Measurements from ENCODE around the gene TRAPPC8.
"Not testable (repeated sequence)": the region's sequence is repeated elsewhere in the genome, so short reads cannot be mapped to it uniquely, and the experiment has no call there.

TRAPPC8 gene

GRCh38 chr18:31942999-31943877 lies at the start of gene TRAPPC8:
TRAPPC8 (minus strand) TSS chr18:31943128; CDS start chr18:31942764, 364 bp downstream.
- DNase-seq (ENCODE audit: low spot score): peak; percentile 97

DNA sequence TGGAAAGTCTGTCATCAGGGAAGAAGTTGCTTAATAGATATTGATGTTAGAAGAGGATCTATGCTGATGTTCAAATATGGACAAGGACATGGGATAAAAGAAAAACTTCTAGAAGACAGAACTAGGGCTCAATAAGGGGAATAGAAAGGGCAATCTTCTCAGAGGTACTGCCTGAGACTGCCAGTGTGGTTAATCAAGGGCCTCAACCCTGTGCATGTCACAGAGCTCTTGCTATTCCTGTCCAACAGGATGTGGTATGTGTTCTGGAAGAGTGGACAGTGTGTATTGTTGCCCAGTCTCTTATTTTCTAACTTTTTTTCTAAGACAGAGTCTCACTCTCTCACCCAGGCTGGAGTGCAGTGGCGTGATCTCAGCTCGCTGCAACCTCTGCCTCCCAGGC lies 47.9 kb upstream of the TRAPPC8 start:
- no peak for DNase-seq (ENCODE audit: low spot score)

DNA sequence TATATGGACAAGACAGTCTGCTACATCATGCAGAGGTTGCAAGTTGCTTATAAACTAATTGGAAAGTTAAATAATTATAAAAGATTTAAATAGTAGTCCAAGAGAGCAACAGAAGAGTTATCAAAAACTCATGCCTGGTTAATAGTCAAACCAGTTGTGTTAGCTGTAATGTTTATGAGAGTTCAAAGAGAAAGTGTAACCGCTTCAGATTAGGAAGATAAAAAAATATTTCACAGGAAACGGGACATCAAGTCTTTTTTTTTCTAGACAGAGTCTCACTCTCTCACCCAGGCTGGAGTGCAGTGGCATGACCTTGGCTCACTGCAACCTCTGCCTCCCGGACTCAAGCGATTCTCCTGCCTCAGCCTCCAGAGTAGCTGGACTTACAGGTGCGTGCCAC lies 41.0 kb upstream of the TRAPPC8 start:
- no peak for DNase-seq (ENCODE audit: low spot score)

DNA sequence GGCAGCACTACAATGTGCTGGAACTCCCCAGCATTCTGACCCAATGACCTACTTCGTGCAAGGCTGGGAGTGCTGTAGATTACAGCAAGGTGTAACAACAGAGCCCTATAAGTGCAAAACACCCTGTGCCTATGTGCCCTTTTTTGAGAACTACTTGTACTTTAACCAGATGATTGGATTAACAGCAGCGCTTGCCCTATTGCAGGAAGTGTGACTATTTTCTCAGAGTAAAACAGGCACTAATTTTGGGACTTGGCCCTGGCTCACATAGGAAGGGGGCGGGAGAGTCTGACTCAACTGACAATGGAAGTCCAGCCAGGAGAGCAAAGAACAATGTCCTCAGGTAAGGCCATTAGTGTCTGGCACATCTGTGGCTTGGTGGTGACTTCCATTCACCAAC lies 40.1 kb upstream of the TRAPPC8 start:
- no peak for DNase-seq (ENCODE audit: low spot score)

DNA sequence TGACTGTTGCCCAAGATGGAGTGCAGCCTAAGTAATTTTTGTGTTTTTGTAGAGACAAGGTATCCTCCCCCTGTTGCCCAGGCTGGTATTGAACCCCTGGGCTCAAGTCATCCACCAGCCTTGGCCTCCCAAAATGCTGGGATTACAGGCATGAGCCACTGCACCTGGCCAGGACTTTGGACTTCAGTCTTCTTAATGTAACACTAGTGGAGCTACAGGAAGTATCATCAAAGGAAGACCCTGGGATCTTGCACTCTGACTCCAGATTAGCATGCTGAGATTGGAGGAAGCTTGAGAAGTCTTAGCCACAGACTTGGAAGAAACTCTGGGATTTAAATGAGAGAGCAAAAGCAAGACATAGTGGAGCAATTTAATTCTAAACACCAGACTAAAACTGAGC lies 37.9 kb upstream of the TRAPPC8 start:
- DNase-seq (ENCODE audit: low spot score): no peak

DNA sequence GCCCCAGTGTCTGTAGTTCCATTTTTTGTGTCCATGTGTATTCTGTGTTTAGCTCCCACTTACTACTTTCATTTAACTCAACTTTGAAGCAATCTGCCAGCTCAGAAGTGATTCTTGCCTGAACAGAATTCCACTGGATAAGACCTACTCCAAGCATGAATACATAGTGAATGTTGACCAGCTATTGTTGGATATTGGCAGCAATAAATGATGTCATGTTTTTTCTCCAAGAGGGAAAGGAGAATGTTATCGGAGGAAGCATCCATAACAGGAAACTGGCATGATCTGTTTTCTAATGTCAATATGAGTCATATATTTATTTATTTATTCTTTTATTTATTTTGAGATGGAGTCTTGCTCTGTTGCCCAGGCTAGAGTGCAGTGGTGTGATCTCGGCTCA lies 36.8 kb upstream of the TRAPPC8 start:
- no peak for DNase-seq (ENCODE audit: low spot score)

DNA sequence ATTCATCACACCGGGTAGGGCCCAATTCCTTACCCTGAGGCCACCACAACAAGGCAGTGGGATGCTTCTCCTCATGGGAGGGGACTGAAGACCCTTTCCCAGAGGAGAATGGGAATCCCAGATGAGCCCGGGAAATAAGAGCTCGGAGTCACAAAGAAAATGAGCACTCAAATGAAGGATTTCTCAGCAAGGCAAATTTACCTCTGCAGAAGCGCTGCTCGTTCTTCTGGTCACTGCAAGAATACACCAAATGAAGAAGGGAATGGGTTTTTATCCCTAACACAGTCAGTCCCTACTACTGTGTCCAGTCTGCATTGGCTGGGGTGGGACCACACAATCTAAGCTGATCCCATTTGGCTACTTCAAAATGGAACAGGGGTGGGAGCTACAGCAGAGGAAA lies 35.7 kb upstream of the TRAPPC8 start:
- DNase-seq (ENCODE audit: low spot score): no peak

GRCh38 chr18:31977270-31977872 lies 34.4 kb upstream of the TRAPPC8 start:
- DNase-seq (ENCODE audit: low spot score): peak; percentile 53

- DNase-seq (ENCODE audit: low spot score): no peak
Observed at GRCh38 chr18:31976242-31976641, 33.3 kb upstream of the TRAPPC8 start.

GRCh38 chr18:31973929-31974546 lies 31.1 kb upstream of the TRAPPC8 start:
- no peak for DNase-seq (ENCODE audit: low spot score)

- DNase-seq (ENCODE audit: low spot score): no peak
Observed at GRCh38 chr18:31970617-31971016, 27.7 kb upstream of the TRAPPC8 start.

- no peak for DNase-seq (ENCODE audit: low spot score)
Observed at GRCh38 chr18:31965316-31965970, 22.5 kb upstream of the TRAPPC8 start.

DNA sequence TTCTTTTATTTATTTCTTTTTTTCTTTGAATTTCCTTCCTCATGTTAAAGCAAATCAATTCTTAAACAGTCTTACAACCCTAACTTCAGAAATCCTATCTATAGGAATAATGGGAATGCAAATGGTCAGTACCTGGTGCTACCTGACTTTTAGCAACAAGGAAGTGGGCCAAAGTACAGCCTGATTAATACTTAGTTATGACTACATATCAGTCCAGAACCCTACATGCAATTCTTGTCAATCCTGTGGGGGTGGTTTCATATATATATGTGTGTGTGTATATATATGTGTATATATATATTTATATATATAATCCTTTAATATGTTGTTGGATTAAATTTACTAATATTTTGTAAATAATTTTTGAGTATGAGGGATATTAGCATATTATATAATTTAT lies 14.8 kb upstream of the TRAPPC8 start:
- DNase-seq (ENCODE audit: low spot score): no peak

DNA sequence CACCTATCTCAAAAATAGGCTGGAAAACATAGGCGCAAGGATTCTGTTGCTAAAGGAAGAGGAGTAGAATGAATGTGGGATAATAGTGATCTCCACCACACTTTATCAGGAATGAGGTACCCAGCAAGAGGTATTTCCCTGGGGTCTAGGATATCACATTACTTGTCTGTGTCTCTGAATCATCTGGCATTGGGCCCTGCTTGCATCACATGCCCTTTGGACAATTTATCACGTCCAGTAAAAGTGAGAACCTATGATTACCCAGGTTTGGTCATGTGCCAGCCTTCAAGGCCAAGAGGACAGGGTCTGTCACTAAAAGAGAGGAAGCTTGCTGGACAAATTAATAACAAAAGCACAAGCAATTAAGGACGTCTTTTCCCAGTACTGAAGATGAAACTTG lies 11.4 kb upstream of the TRAPPC8 start:
- no peak for DNase-seq (ENCODE audit: low spot score)

GRCh38 chr18:31953699-31954098 lies 10.8 kb upstream of the TRAPPC8 start:
- DNase-seq (ENCODE audit: low spot score): not testable (repeated sequence)

DNA sequence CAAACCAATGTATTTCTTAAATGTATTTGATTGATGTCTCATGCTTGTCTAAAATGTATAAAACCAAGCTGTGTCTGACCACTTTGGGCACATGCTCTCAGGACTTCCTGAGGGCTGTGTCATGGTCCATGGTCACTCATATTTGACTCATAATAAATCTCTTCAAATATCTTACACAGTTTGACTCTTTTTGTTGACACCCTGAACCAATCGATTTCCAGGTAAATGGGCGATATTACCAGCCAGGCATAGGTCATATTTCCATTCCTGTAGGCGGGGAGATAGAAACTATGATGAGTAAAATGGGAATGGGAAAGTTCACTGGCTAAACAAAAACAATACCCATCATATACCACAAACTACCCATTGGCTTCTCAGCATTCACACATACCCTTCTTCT lies 9.3 kb upstream of the TRAPPC8 start:
- no peak for DNase-seq (ENCODE audit: low spot score)

DNA sequence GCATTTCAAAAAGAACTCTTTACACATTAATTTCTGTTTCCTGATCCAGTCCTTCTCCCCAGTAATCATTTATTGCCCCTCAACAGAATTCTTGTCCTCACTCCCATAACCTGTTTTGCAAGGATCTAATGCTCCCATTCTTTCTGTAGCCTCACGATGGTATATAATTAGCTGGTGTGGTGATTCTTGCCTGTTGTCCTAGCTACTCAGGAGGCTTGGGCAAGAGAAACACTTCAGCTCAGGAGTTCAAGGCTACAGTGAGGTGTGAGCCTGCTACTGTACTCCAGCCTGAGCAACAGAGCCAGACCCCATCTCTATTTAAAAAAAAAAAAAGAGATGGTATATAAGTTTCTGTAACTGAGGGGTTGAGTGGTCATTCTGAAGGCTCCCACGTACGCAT lies 7.7 kb upstream of the TRAPPC8 start:
- DNase-seq (ENCODE audit: low spot score): no peak

DNA sequence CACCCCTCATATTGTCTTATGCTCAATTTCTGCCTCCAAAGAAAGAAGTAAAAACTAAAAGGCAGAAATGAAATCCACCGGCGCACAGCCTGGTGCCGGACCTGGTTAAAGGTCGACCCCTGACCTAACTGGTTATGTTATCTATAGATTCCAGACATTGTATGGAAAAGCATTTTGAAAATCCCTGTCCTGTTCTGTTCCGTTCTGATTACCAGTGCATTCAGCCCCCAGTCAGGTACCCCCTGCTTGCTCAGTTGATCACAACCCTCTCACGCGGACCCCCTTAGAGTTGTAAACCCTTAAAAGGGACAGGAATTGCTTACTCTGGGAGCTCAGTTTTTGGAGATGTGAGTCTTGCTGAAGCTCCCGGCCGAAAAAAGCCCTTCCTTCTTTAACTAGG lies 5.4 kb upstream of the TRAPPC8 start:
- not testable (repeated sequence) for DNase-seq (ENCODE audit: low spot score)

- DNase-seq (ENCODE audit: low spot score): no peak
Observed at GRCh38 chr18:31946305-31947046, 3.5 kb upstream of the TRAPPC8 start.

- no peak for DNase-seq (ENCODE audit: low spot score)
Observed at GRCh38 chr18:31943878-31944816, 1.2 kb upstream of the TRAPPC8 start.

Data from ecto neural progenitor cell (in vitro differentiated cells).